ENCODE results near the gene PTPRG.

GRCh38 chr3:61822588-61822987 lies 261.2 kb downstream of the PTPRG start:
- TF ChIP-seq EZH2 (IDR thresholded peaks at IDR 0.05; ENCODE audit: low read length, missing control alignments) = no peak
- TF ChIP-seq, protein P1, sequence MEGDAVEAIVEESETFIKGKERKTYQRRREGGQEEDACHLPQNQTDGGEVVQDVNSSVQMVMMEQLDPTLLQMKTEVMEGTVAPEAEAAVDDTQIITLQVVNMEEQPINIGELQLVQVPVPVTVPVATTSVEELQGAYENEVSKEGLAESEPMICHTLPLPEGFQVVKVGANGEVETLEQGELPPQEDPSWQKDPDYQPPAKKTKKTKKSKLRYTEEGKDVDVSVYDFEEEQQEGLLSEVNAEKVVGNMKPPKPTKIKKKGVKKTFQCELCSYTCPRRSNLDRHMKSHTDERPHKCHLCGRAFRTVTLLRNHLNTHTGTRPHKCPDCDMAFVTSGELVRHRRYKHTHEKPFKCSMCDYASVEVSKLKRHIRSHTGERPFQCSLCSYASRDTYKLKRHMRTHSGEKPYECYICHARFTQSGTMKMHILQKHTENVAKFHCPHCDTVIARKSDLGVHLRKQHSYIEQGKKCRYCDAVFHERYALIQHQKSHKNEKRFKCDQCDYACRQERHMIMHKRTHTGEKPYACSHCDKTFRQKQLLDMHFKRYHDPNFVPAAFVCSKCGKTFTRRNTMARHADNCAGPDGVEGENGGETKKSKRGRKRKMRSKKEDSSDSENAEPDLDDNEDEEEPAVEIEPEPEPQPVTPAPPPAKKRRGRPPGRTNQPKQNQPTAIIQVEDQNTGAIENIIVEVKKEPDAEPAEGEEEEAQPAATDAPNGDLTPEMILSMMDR (conservative IDR thresholded peaks at IDR 0.05 in 1 of 2, IDR thresholded peaks at IDR 0.05 in 1 of 2; ENCODE audit: low read depth in 1 of 2, low read length in 2 of 2) = no peak
